ENCODE measurements around the gene RAB3C.

DNA sequence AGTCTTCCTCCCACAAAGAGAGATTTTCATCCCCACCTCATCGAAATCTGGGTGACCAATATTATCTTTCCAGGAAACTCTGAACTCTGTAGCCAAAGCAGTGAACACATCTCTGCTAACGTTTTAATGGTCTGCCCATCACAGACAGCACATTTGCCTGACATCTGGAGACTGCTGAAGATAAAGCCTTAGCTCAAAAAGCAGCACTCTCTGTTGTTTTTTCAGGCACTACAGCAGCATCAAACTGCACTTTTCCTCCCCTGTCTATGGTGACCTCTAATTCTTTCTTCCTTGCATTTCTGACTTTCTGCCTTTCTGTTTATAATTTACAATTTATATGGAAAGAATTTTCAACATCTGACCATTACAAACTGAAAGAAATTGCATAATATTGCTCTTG, 66.8 kb downstream of the RAB3C start:
- no peak for TF ChIP-seq EZH2 (IDR thresholded peaks at IDR 0.05; ENCODE audit: low read depth, unreplicated experiment)
- TF ChIP-seq POLR2AphosphoS5 (IDR thresholded peaks at IDR 0.05; ENCODE audit: low read depth): no peak
- TF ChIP-seq, protein P1, sequence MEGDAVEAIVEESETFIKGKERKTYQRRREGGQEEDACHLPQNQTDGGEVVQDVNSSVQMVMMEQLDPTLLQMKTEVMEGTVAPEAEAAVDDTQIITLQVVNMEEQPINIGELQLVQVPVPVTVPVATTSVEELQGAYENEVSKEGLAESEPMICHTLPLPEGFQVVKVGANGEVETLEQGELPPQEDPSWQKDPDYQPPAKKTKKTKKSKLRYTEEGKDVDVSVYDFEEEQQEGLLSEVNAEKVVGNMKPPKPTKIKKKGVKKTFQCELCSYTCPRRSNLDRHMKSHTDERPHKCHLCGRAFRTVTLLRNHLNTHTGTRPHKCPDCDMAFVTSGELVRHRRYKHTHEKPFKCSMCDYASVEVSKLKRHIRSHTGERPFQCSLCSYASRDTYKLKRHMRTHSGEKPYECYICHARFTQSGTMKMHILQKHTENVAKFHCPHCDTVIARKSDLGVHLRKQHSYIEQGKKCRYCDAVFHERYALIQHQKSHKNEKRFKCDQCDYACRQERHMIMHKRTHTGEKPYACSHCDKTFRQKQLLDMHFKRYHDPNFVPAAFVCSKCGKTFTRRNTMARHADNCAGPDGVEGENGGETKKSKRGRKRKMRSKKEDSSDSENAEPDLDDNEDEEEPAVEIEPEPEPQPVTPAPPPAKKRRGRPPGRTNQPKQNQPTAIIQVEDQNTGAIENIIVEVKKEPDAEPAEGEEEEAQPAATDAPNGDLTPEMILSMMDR (conservative IDR thresholded peaks at IDR 0.05; ENCODE audit: low read depth in 2 of 2): no peak
- TF ChIP-seq CREB1 (CRISPR knock-in tag; IDR thresholded peaks at IDR 0.05; ENCODE audit: low read depth): no peak
- TF ChIP-seq REST (IDR thresholded peaks at IDR 0.05; ENCODE audit: unreplicated experiment): no peak
- no peak for TF ChIP-seq ZNF331 (CRISPR knock-in tag; IDR thresholded peaks at IDR 0.05; ENCODE audit: low read depth)
- TF ChIP-seq JUNB (IDR thresholded peaks at IDR 0.05; ENCODE audit: unreplicated experiment): no peak
- TF ChIP-seq, protein P2, sequence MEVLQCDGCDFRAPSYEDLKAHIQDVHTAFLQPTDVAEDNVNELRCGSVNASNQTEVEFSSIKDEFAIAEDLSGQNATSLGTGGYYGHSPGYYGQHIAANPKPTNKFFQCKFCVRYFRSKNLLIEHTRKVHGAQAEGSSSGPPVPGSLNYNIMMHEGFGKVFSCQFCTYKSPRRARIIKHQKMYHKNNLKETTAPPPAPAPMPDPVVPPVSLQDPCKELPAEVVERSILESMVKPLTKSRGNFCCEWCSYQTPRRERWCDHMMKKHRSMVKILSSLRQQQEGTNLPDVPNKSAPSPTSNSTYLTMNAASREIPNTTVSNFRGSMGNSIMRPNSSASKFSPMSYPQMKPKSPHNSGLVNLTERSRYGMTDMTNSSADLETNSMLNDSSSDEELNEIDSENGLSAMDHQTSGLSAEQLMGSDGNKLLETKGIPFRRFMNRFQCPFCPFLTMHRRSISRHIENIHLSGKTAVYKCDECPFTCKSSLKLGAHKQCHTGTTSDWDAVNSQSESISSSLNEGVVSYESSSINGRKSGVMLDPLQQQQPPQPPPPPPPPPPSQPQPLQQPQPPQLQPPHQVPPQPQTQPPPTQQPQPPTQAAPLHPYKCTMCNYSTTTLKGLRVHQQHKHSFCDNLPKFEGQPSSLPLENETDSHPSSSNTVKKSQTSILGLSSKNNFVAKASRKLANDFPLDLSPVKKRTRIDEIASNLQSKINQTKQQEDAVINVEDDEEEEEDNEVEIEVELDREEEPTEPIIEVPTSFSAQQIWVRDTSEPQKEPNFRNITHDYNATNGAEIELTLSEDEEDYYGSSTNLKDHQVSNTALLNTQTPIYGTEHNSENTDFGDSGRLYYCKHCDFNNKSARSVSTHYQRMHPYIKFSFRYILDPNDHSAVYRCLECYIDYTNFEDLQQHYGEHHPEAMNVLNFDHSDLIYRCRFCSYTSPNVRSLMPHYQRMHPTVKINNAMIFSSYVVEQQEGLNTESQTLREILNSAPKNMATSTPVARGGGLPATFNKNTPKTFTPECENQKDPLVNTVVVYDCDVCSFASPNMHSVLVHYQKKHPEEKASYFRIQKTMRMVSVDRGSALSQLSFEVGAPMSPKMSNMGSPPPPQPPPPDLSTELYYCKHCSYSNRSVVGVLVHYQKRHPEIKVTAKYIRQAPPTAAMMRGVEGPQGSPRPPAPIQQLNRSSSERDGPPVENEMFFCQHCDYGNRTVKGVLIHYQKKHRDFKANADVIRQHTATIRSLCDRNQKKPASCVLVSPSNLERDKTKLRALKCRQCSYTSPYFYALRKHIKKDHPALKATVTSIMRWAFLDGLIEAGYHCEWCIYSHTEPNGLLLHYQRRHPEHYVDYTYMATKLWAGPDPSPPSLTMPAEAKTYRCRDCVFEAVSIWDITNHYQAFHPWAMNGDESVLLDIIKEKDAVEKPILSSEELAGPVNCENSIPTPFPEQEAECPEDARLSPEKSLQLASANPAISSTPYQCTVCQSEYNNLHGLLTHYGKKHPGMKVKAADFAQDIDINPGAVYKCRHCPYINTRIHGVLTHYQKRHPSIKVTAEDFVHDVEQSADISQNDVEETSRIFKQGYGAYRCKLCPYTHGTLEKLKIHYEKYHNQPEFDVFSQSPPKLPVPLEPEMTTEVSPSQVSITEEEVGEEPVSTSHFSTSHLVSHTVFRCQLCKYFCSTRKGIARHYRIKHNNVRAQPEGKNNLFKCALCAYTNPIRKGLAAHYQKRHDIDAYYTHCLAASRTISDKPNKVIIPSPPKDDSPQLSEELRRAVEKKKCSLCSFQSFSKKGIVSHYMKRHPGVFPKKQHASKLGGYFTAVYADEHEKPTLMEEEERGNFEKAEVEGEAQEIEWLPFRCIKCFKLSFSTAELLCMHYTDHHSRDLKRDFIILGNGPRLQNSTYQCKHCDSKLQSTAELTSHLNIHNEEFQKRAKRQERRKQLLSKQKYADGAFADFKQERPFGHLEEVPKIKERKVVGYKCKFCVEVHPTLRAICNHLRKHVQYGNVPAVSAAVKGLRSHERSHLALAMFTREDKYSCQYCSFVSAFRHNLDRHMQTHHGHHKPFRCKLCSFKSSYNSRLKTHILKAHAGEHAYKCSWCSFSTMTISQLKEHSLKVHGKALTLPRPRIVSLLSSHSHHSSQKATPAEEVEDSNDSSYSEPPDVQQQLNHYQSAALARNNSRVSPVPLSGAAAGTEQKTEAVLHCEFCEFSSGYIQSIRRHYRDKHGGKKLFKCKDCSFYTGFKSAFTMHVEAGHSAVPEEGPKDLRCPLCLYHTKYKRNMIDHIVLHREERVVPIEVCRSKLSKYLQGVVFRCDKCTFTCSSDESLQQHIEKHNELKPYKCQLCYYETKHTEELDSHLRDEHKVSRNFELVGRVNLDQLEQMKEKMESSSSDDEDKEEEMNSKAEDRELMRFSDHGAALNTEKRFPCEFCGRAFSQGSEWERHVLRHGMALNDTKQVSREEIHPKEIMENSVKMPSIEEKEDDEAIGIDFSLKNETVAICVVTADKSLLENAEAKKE (CRISPR knock-in tag; IDR thresholded peaks at IDR 0.05): no peak
